ENCODE results near the gene LTN1. TPM values are rescaled to one million over a fixed set of nuclear protein-coding genes. Genes with fewer than 3 reads are reported as not detected.

LTN1 gene
- polyA plus RNA-seq, 2 of the 4 experiments (the other 2 are of a cell fraction), result 6.9 to 12.3 TPM

GRCh38 chr21:28928578-28929420, 63.9 kb downstream of the LTN1 start:
- no peak overlapping the region for H3K4me2 ChIP-seq
- 79% methylated on average over 3 of the region's 3 CpGs for WGBS (ENCODE audit: missing lambda C conversion rate)
- no peak for TF ChIP-seq CBX8 (IDR thresholded peaks at IDR 0.05)
- no peak for DNase-seq (ENCODE audit: low read depth in 1 of 2, low spot score in 1 of 2)
- H3K27ac ChIP-seq, result no peak overlapping the region
- no peak for ATAC-seq
- CTCF ChIA-PET, result no interaction called here
- H3K9me3 ChIP-seq, result no peaks in the 10 kb centered on the region
- no peak for FAIRE-seq
- no peaks in the 10 kb centered on the region for H3K4me1 ChIP-seq
- H3K4me3 ChIP-seq, result no peak overlapping the region
- POLR2A ChIA-PET, result no interaction called here

- DNase-seq (ENCODE audit: low read depth in 1 of 2, low spot score in 1 of 2) (no peak), ATAC-seq (no peak), FAIRE-seq (no peak)
- Histone ChIP-seq H3K9me3 (no peaks in the 10 kb centered on the region), H3K4me1 (no peaks in the 10 kb centered on the region), H3K4me3 (no peak overlapping the region), H3K27ac (no peak overlapping the region), H3K4me2 (no peak overlapping the region)
- WGBS (ENCODE audit: missing lambda C conversion rate), result 97% methylated on average over 1 of the region's 1 CpG
- ChIA-PET POLR2A (no interaction called here), CTCF (no interaction called here)
- no peak for TF ChIP-seq EHF (CRISPR knock-in tag; IDR thresholded peaks at IDR 0.05)
- no peak for TF ChIP-seq MYC (IDR thresholded peaks at IDR 0.05; ENCODE audit: borderline replicate concordance, low read length)
- no peak for TF ChIP-seq HDAC2 (IDR thresholded peaks at IDR 0.05)
- no peak for TF ChIP-seq KDM5A (IDR thresholded peaks at IDR 0.05)
- TF ChIP-seq FOXS1 (CRISPR knock-in tag; IDR thresholded peaks at IDR 0.05), result no peak
- TF ChIP-seq HOXB5 (CRISPR knock-in tag; IDR thresholded peaks at IDR 0.05), result no peak
- TF ChIP-seq JUNB (IDR thresholded peaks at IDR 0.05), result no peak
- TF ChIP-seq, protein P1, sequence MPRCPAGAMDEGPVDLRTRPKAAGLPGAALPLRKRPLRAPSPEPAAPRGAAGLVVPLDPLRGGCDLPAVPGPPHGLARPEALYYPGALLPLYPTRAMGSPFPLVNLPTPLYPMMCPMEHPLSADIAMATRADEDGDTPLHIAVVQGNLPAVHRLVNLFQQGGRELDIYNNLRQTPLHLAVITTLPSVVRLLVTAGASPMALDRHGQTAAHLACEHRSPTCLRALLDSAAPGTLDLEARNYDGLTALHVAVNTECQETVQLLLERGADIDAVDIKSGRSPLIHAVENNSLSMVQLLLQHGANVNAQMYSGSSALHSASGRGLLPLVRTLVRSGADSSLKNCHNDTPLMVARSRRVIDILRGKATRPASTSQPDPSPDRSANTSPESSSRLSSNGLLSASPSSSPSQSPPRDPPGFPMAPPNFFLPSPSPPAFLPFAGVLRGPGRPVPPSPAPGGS (IDR thresholded peaks at IDR 0.05), result no peak
- TF ChIP-seq FOSB (CRISPR knock-in tag; IDR thresholded peaks at IDR 0.05), result no peak
- no peak for TF ChIP-seq HOXB13 (CRISPR knock-in tag; IDR thresholded peaks at IDR 0.05; ENCODE audit: low read depth)
- no peak for TF ChIP-seq HES2 (IDR thresholded peaks at IDR 0.05)
- TF ChIP-seq RNF2 (IDR thresholded peaks at IDR 0.05; ENCODE audit: borderline replicate concordance, low read depth), result no peak
Observed at GRCh38 chr21:28927130-28927529, 65.5 kb downstream of the LTN1 start.

- Histone ChIP-seq H3K4me1 (no peaks in the 10 kb centered on the region), H3K27ac (no peak overlapping the region), H3K9me3 (no peaks in the 10 kb centered on the region), H3K4me3 (no peak overlapping the region), H3K4me2 (no peak overlapping the region)
- no peak for FAIRE-seq
- POLR2A ChIA-PET, result no interaction called here
- no peak for DNase-seq (ENCODE audit: low read depth in 1 of 2, low spot score in 1 of 2)
- TF ChIP-seq FOSB (CRISPR knock-in tag; IDR thresholded peaks at IDR 0.05), result no peak
- TF ChIP-seq JUNB (IDR thresholded peaks at IDR 0.05), result no peak
- TF ChIP-seq NR3C1 (IDR thresholded peaks at IDR 0.05), result no peak
- TF ChIP-seq JUN (IDR thresholded peaks at IDR 0.05), result no peak
- TF ChIP-seq CTCF (IDR thresholded peaks at IDR 0.05), result no peak
- TF ChIP-seq PHF8 (IDR thresholded peaks at IDR 0.05; ENCODE audit: borderline replicate concordance, low read depth), result no peak
- TF ChIP-seq CBX8 (IDR thresholded peaks at IDR 0.05), result no peak
- TF ChIP-seq MAFK (IDR thresholded peaks at IDR 0.05; ENCODE audit: partially characterized antibody), result no peak
- TF ChIP-seq, protein P2, sequence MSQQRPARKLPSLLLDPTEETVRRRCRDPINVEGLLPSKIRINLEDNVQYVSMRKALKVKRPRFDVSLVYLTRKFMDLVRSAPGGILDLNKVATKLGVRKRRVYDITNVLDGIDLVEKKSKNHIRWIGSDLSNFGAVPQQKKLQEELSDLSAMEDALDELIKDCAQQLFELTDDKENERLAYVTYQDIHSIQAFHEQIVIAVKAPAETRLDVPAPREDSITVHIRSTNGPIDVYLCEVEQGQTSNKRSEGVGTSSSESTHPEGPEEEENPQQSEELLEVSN (IDR thresholded peaks at IDR 0.05; ENCODE audit: borderline replicate concordance, low read depth), result no peak
- TF ChIP-seq, protein P3, sequence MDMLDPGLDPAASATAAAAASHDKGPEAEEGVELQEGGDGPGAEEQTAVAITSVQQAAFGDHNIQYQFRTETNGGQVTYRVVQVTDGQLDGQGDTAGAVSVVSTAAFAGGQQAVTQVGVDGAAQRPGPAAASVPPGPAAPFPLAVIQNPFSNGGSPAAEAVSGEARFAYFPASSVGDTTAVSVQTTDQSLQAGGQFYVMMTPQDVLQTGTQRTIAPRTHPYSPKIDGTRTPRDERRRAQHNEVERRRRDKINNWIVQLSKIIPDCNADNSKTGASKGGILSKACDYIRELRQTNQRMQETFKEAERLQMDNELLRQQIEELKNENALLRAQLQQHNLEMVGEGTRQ (IDR thresholded peaks at IDR 0.05), result no peak
- TF ChIP-seq EP300 (IDR thresholded peaks at IDR 0.05), result no peak
- TF ChIP-seq HOXA7 (CRISPR knock-in tag; IDR thresholded peaks at IDR 0.05), result no peak
- no peak for ATAC-seq
- CTCF ChIA-PET, result no interaction called here
Observed at GRCh38 chr21:28923439-28923975, 69.2 kb downstream of the LTN1 start.

All from A549 (cell line).